Measurements from ENCODE around the gene ZCCHC7. TPM values are rescaled to one million over a fixed set of nuclear protein-coding genes. Genes with fewer than 3 reads are reported as not detected.
"Not testable (repeated sequence)": the region's sequence is repeated elsewhere in the genome, so short reads cannot be mapped to it uniquely, and the experiment has no call there.

The ZCCHC7 gene
- total and polyA plus RNA-seq, 4 donors, result 7.7 to 28.0 (median 12.6) TPM

DNA sequence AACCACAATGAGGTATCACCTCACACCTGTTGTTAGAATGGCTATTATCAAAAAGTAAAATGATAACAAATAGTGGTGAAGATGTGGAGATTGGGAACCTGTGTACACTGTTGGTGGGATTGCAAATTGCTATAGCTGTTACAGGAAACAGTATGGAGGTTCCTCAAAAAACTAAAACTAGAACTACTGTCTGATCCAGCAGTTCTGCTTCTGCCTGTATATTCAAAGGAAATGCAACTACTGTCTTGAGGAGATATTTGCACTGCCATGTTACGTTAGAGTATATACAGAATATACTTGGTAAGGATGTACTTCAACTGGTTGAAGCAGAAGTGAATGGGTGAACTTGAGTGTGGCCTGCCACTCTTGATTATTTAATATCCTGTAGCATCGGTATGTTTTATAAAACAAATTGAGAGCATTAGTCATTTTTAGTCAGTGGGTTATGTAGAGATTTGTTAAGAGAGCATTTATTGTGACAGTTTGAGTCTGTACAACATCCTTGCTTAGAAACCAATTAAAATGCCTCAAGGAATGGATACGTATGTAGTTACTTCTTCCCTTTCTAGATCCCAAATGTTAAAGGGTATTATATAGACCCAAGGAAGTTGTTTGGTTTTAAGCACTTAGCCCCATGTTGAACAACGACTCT lies 37.5 kb downstream of the ZCCHC7 start:
- H3K4me3 ChIP-seq, result no peak overlapping the region
- TF ChIP-seq, protein P1, sequence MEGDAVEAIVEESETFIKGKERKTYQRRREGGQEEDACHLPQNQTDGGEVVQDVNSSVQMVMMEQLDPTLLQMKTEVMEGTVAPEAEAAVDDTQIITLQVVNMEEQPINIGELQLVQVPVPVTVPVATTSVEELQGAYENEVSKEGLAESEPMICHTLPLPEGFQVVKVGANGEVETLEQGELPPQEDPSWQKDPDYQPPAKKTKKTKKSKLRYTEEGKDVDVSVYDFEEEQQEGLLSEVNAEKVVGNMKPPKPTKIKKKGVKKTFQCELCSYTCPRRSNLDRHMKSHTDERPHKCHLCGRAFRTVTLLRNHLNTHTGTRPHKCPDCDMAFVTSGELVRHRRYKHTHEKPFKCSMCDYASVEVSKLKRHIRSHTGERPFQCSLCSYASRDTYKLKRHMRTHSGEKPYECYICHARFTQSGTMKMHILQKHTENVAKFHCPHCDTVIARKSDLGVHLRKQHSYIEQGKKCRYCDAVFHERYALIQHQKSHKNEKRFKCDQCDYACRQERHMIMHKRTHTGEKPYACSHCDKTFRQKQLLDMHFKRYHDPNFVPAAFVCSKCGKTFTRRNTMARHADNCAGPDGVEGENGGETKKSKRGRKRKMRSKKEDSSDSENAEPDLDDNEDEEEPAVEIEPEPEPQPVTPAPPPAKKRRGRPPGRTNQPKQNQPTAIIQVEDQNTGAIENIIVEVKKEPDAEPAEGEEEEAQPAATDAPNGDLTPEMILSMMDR (IDR thresholded peaks at IDR 0.05; ENCODE audit: control extremely low read depth, extremely low read depth), result no peak
- WGBS, 2 donors, result 75 to 81% methylated on average over 4 of the region's 4 CpGs

DNA sequence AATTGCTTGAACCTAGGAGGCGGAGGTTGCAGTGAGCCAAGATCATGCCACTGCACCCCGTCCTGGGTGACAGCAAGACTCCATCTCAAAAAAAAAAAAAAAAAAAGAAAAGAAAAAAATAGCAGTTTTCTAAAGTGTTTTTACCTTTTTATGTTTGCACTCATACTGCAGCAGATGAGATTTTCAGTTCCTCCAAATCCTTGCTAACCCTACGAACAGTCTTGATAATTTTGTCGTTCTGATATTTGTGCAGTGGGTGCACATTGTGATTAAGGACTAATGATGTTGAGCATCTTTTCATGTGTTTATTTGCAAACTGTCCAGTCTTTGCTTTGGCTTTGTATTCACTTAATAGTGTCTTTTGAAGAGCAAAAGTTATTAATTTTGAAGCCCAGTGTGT lies 42.9 kb downstream of the ZCCHC7 start:
- DNase-seq (no peak), ATAC-seq (ENCODE audit: insufficient read depth, low FRiP score) (no peak)
- 96 to 99% methylated on average over 4 of the region's 4 CpGs for WGBS, 2 donors
- Histone ChIP-seq H3K4me1 (ENCODE audit: control insufficient read depth in 5 of 5, insufficient read depth in 5 of 5, low read length in 5 of 5) (no peaks in the 10 kb centered on the region), H3K4me3 (no peak overlapping the region), H3K9me3 (ENCODE audit: control insufficient read depth in 4 of 4, insufficient read depth in 3 of 4, low read length in 3 of 4) (no peaks in the 10 kb centered on the region), H3K36me3 (ENCODE audit: control insufficient read depth in 4 of 4, insufficient read depth in 4 of 4, low read length in 4 of 4) (peaks cover 0 to 8% (median 5%) of the 10 kb centered on the region in 4 donors), H3K27me3 (ENCODE audit: control insufficient read depth in 3 of 3, insufficient read depth in 3 of 3, low read length in 2 of 3) (no peaks in the 10 kb centered on the region), H3K9ac (ENCODE audit: insufficient read depth in 1 of 2, low read length in 2 of 2) (no peak overlapping the region), H3K27ac (ENCODE audit: low read depth in 1 of 2, low read length in 1 of 2) (no peak overlapping the region)
- TF ChIP-seq, protein P1 (IDR thresholded peaks at IDR 0.05; ENCODE audit: control extremely low read depth, extremely low read depth), result no peak

More for the DNA sequence above, 37.5 kb downstream of the ZCCHC7 start:
- no peaks in the 10 kb centered on the region for H3K9me3 ChIP-seq (ENCODE audit: control insufficient read depth in 4 of 4, insufficient read depth in 3 of 4, low read length in 3 of 4)
- no peak for ATAC-seq (ENCODE audit: insufficient read depth, low FRiP score)
- no peak overlapping the region for H3K9ac ChIP-seq (ENCODE audit: insufficient read depth in 1 of 2, low read length in 2 of 2)
- H3K27me3 ChIP-seq (ENCODE audit: control insufficient read depth in 3 of 3, insufficient read depth in 3 of 3, low read length in 2 of 3), result no peaks in the 10 kb centered on the region
- no peak overlapping the region for H3K27ac ChIP-seq (ENCODE audit: low read depth in 1 of 2, low read length in 1 of 2)
- DNase-seq, result no peak
- peaks cover 0 to 5% (median 3%) of the 10 kb centered on the region in 4 donors for H3K36me3 ChIP-seq (ENCODE audit: control insufficient read depth in 4 of 4, insufficient read depth in 4 of 4, low read length in 4 of 4)
- no peaks in the 10 kb centered on the region for H3K4me1 ChIP-seq (ENCODE audit: control insufficient read depth in 5 of 5, insufficient read depth in 5 of 5, low read length in 5 of 5)

DNA sequence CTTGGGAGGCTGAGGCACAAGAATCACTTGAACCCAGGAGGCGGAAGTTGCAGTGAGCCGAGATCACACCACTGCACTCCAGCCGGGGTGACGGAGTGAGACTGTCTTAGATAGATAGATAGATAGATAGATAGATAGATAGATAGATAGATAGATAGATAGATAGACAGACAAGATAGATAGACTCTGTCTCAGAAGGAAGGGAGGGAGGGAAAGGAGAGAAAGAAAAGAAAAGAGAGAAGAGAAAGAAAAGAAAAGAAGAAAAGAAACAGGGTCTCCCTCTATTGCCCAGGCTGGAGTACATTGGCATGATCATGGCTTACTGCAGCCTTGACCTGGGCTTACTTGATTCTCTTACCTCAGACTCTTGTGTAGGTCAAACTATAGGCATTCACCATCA lies 44.0 kb downstream of the ZCCHC7 start:
- H3K9me3 ChIP-seq (ENCODE audit: control insufficient read depth in 4 of 4, insufficient read depth in 3 of 4, low read length in 3 of 4); H3K27ac ChIP-seq (ENCODE audit: low read depth in 1 of 2, low read length in 1 of 2); ATAC-seq (ENCODE audit: insufficient read depth, low FRiP score); H3K27me3 ChIP-seq (ENCODE audit: control insufficient read depth in 3 of 3, insufficient read depth in 3 of 3, low read length in 2 of 3); H3K36me3 ChIP-seq (ENCODE audit: control insufficient read depth in 4 of 4, insufficient read depth in 4 of 4, low read length in 4 of 4); H3K4me3 ChIP-seq; DNase-seq; H3K9ac ChIP-seq (ENCODE audit: insufficient read depth in 1 of 2, low read length in 2 of 2); H3K4me1 ChIP-seq (ENCODE audit: control insufficient read depth in 5 of 5, insufficient read depth in 5 of 5, low read length in 5 of 5): not testable (repeated sequence)
- 98% methylated on average over 4 of the region's 4 CpGs for WGBS, 2 donors

DNA sequence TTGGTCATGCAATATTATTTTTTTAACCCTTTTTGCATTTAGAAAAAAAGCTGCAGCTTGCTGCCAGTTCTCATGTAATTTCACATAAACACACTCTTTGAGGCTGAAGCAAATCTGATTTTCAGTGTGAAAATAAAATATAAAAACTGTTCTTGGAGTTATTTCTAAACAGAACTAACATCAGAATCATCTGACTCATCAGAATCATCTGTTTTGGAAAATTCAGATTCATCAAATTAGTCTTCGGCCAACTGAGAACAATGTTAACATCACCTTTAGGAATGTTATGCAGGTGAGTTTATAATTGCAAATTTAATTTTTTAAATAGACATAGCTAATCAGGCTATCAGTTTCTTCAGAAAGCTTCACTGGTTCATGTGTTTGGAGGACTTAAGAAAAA lies 45.3 kb downstream of the ZCCHC7 start:
- no peak for ATAC-seq (ENCODE audit: insufficient read depth, low FRiP score)
- DNase-seq, result no peak
- H3K9ac ChIP-seq (ENCODE audit: insufficient read depth in 1 of 2, low read length in 2 of 2), result no peak overlapping the region
- TF ChIP-seq, protein P1 (IDR thresholded peaks at IDR 0.05; ENCODE audit: control extremely low read depth, extremely low read depth), result no peak
- H3K27me3 ChIP-seq (ENCODE audit: control insufficient read depth in 3 of 3, insufficient read depth in 3 of 3, low read length in 2 of 3), result no peaks in the 10 kb centered on the region
- peaks cover 0 to 2% (median 0%) of the 10 kb centered on the region in 5 donors for H3K4me1 ChIP-seq (ENCODE audit: control insufficient read depth in 5 of 5, insufficient read depth in 5 of 5, low read length in 5 of 5)
- 98 to 100% methylated on average over 1 of the region's 1 CpG for WGBS, 2 donors
- peaks cover 0 to 4% (median 3%) of the 10 kb centered on the region in 4 donors for H3K36me3 ChIP-seq (ENCODE audit: control insufficient read depth in 4 of 4, insufficient read depth in 4 of 4, low read length in 4 of 4)
- no peak overlapping the region for H3K27ac ChIP-seq (ENCODE audit: low read depth in 1 of 2, low read length in 1 of 2)
- no peak overlapping the region for H3K4me3 ChIP-seq
- no peaks in the 10 kb centered on the region for H3K9me3 ChIP-seq (ENCODE audit: control insufficient read depth in 4 of 4, insufficient read depth in 3 of 4, low read length in 3 of 4)

All from lung (tissue), 12 donors.